Limb (tissue), 2 donors: ENCODE measurements around the gene AUTS2.
"Not testable (repeated sequence)": the region's sequence is repeated elsewhere in the genome, so short reads cannot be mapped to it uniquely, and the experiment has no call there.

ENCODE experiments used
- DNase-seq, 2 donors: peaks; one replicate each; pipeline ENCODE4 v3.0.0-alpha.2; 2016; ENCODE audit errors: extremely low spot score in 2 of 2

Gene AUTS2

GRCh38 chr7:69757981-69758430, 159.7 kb downstream of the AUTS2 start:
- no peak for DNase-seq

- DNase-seq, result no peak
Observed at GRCh38 chr7:69759373-69759772, 161.1 kb downstream of the AUTS2 start.

- DNase-seq, result no peak
Observed at GRCh38 chr7:69761290-69761922, 163.1 kb downstream of the AUTS2 start.

GRCh38 chr7:69762821-69763352, 164.6 kb downstream of the AUTS2 start:
- DNase-seq, result no peak

- DNase-seq, result no peak
Observed at GRCh38 chr7:69763513-69763912, 165.2 kb downstream of the AUTS2 start.

- DNase-seq, result no peak
Observed at GRCh38 chr7:69764147-69764546, 165.9 kb downstream of the AUTS2 start.

GRCh38 chr7:69764681-69765080, 166.4 kb downstream of the AUTS2 start:
- DNase-seq, result no peak

- no peak for DNase-seq
Observed at GRCh38 chr7:69765879-69766278, 167.6 kb downstream of the AUTS2 start.

- DNase-seq, result no peak
Observed at GRCh38 chr7:69768986-69769595, 170.8 kb downstream of the AUTS2 start.

- DNase-seq, result no peak
Observed at GRCh38 chr7:69769826-69770225, 171.6 kb downstream of the AUTS2 start.

- no peak for DNase-seq
Observed at GRCh38 chr7:69770613-69771012, 172.3 kb downstream of the AUTS2 start.

GRCh38 chr7:69772718-69773436, 174.6 kb downstream of the AUTS2 start:
- no peak for DNase-seq

GRCh38 chr7:69773535-69774225, 175.4 kb downstream of the AUTS2 start:
- no peak for DNase-seq

- no peak for DNase-seq
Observed at GRCh38 chr7:69775231-69775771, 177.0 kb downstream of the AUTS2 start.

GRCh38 chr7:69776611-69777010, 178.3 kb downstream of the AUTS2 start:
- no peak for DNase-seq

- DNase-seq, result no peak
Observed at GRCh38 chr7:69778138-69778537, 179.9 kb downstream of the AUTS2 start.

- DNase-seq, result no peak
Observed at GRCh38 chr7:69780379-69780778, 182.1 kb downstream of the AUTS2 start.

- DNase-seq, result no peak
Observed at GRCh38 chr7:69781412-69781846, 183.2 kb downstream of the AUTS2 start.

GRCh38 chr7:69782917-69783684, 184.8 kb downstream of the AUTS2 start:
- peak; percentile 58 to 85 for DNase-seq

- not testable (repeated sequence) for DNase-seq
Observed at GRCh38 chr7:69786130-69786529, 187.9 kb downstream of the AUTS2 start.
